Measurements from ENCODE around the gene PRKD2.

DNA sequence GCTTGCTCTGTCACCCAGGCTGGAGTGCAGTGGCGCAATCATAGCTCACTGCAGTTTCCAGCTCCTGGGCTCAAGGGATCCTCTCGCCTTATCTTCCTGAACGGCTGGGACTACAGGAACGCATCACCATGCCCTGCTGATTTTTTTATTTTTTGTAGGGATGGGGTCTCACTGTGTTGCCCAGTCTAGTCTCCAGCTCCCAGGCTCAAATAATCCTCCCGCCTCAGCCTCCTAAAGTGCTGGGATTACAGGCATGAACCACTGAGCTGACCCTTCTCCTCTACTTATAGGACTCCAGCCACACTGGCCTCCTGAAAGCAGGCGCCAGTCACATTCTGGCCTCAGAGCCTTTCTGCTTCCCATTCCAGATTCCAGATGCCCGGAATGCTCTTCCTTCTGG, 66.5 kb downstream of the PRKD2 start:
- TF ChIP-seq EZH2 (IDR thresholded peaks at IDR 0.05) (no peak), POLR2AphosphoS5 (IDR thresholded peaks at IDR 0.05; ENCODE audit: borderline replicate concordance, low read depth, low read length) (no peak), FOXP2 (optimal IDR thresholded peaks at IDR 0.05; ENCODE audit: control extremely low read depth, extremely low read length, insufficient read depth) (no peak)
